Measurements from ENCODE around the gene NKX1-2. TPM values are rescaled to one million over a fixed set of nuclear protein-coding genes. Genes with fewer than 3 reads are reported as not detected.

Gene NKX1-2
- polyA plus RNA-seq, 1 of the 3 experiments (the other 2 are of a cell fraction), result not detected

DNA sequence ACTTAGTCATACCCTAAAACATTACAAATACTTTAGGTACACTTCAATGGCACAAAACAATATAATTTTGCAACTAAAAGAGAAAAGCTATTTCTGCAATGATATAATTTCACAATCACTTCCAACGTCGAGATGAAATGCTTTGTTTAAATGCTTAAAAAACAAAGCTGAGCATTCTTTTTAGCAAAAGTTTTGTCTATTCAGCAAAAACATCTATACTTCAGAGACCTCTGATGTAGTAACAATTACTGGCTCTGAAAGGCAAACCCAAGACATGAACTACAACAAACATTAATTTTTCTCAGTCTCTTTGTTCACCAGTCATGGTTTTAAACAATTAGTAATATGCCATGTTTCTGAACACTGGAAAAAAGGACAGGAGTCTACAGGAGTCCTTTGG lies 47.6 kb downstream of the NKX1-2 start:
- TF ChIP-seq MEF2A (IDR thresholded peaks at IDR 0.05; ENCODE audit: borderline replicate concordance, low read depth), result no peak
- no peak for TF ChIP-seq CHD2 (IDR thresholded peaks at IDR 0.05; ENCODE audit: low read length, partially characterized antibody)
- no peak for TF ChIP-seq EP300 (IDR thresholded peaks at IDR 0.05; ENCODE audit: borderline replicate concordance in 1 of 2, low read depth in 1 of 2, low read length in 1 of 2)
- TF ChIP-seq FOSL2 (IDR thresholded peaks at IDR 0.05; ENCODE audit: borderline replicate concordance, low read depth), result no peak
- TF ChIP-seq SIN3A (IDR thresholded peaks at IDR 0.05; ENCODE audit: borderline replicate concordance, low read depth, low read length), result no peak
- TF ChIP-seq MXI1 (IDR thresholded peaks at IDR 0.05; ENCODE audit: low read depth, low read length), result no peak
- TF ChIP-seq, protein P1, sequence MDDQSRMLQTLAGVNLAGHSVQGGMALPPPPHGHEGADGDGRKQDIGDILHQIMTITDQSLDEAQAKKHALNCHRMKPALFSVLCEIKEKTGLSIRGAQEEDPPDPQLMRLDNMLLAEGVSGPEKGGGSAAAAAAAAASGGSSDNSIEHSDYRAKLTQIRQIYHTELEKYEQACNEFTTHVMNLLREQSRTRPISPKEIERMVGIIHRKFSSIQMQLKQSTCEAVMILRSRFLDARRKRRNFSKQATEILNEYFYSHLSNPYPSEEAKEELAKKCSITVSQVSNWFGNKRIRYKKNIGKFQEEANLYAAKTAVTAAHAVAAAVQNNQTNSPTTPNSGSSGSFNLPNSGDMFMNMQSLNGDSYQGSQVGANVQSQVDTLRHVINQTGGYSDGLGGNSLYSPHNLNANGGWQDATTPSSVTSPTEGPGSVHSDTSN (IDR thresholded peaks at IDR 0.05), result no peak
- TF ChIP-seq JUND (IDR thresholded peaks at IDR 0.05), result no peak
- TF ChIP-seq TAF1 (IDR thresholded peaks at IDR 0.05; ENCODE audit: borderline replicate concordance, low read depth, low read length), result no peak
- TF ChIP-seq FOXJ3 (CRISPR knock-in tag; IDR thresholded peaks at IDR 0.05), result no peak
- no peak for TF ChIP-seq TEAD4 (IDR thresholded peaks at IDR 0.05; ENCODE audit: borderline replicate concordance, insufficient read depth)
- TF ChIP-seq YY1 (IDR thresholded peaks at IDR 0.05; ENCODE audit: low read depth), result no peak
- no peak for TF ChIP-seq RAD21 (IDR thresholded peaks at IDR 0.05; ENCODE audit: low read length)
- TF ChIP-seq GABPA (IDR thresholded peaks at IDR 0.05; ENCODE audit: low read depth), result no peak
- no peak for TF ChIP-seq NRF1 (IDR thresholded peaks at IDR 0.05; ENCODE audit: low read depth, low read length)
- TF ChIP-seq, protein P2, sequence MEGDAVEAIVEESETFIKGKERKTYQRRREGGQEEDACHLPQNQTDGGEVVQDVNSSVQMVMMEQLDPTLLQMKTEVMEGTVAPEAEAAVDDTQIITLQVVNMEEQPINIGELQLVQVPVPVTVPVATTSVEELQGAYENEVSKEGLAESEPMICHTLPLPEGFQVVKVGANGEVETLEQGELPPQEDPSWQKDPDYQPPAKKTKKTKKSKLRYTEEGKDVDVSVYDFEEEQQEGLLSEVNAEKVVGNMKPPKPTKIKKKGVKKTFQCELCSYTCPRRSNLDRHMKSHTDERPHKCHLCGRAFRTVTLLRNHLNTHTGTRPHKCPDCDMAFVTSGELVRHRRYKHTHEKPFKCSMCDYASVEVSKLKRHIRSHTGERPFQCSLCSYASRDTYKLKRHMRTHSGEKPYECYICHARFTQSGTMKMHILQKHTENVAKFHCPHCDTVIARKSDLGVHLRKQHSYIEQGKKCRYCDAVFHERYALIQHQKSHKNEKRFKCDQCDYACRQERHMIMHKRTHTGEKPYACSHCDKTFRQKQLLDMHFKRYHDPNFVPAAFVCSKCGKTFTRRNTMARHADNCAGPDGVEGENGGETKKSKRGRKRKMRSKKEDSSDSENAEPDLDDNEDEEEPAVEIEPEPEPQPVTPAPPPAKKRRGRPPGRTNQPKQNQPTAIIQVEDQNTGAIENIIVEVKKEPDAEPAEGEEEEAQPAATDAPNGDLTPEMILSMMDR (IDR thresholded peaks at IDR 0.05), result no peak
- TF ChIP-seq, protein P3, sequence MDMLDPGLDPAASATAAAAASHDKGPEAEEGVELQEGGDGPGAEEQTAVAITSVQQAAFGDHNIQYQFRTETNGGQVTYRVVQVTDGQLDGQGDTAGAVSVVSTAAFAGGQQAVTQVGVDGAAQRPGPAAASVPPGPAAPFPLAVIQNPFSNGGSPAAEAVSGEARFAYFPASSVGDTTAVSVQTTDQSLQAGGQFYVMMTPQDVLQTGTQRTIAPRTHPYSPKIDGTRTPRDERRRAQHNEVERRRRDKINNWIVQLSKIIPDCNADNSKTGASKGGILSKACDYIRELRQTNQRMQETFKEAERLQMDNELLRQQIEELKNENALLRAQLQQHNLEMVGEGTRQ (IDR thresholded peaks at IDR 0.05; ENCODE audit: borderline replicate concordance, low read depth, low read length), result no peak
- no peak for TF ChIP-seq ELF1 (IDR thresholded peaks at IDR 0.05)
- no peak for TF ChIP-seq NFIC (IDR thresholded peaks at IDR 0.05; ENCODE audit: borderline replicate concordance)
- 94% methylated on average over 2 of the region's 2 CpGs for WGBS (ENCODE audit: low lambda C conversion rate)

More for the DNA sequence above, 47.6 kb downstream of the NKX1-2 start:
- Histone ChIP-seq H3F3A (replicated peaks; ENCODE audit: insufficient read depth) (no peaks in the 10 kb centered on the region), H3K9ac (no peak overlapping the region), H3K4me1 (ENCODE audit: control insufficient read depth in 1 of 2, insufficient read depth in 2 of 2, low read depth in 1 of 2, low read length in 1 of 2) (peaks cover 0 to 2% of the 10 kb centered on the region in 2 experiments; a peak in 1 of 4 replicates), H3K27me3 (ENCODE audit: insufficient read depth) (no peaks in the 10 kb centered on the region), H3K4me3 (ENCODE audit: low read depth in 2 of 2, low read length in 1 of 2) (no peak overlapping the region), H3K4me2 (no peak overlapping the region), H4K20me1 (ENCODE audit: insufficient read depth) (no peaks in the 10 kb centered on the region), H2AFZ (ENCODE audit: low read depth) (no peak overlapping the region), H3K36me3 (replicated peaks in 1 of 2; ENCODE audit: control insufficient read depth in 1 of 2, insufficient read depth in 2 of 2, low read length in 1 of 2) (peaks cover 50 to 66% of the 10 kb centered on the region in 2 experiments), H3K79me2 (ENCODE audit: insufficient read depth) (no peaks in the 10 kb centered on the region), H3K9me2 (no peaks in the 10 kb centered on the region), H3K9me3 (no peaks in the 10 kb centered on the region), H3K27ac (ENCODE audit: low read depth in 2 of 2, low read length in 1 of 2) (no peak overlapping the region)
- no peak for DNase-seq
- ChIA-PET POLR2A (no interaction called here), CTCF (interaction anchor here (1.0 to 3.1 kb wide), 2 partner anchors 13 to 407 kb away, joined by 3 to 17 read pairs; no protein-coding TSS in a partner anchor)

Measured in SK-N-SH (cell line).